Measurements from ENCODE around the gene RORC. TPM values are rescaled to one million over a fixed set of nuclear protein-coding genes. Genes with fewer than 3 reads are reported as not detected.
"Not testable (repeated sequence)": the region's sequence is repeated elsewhere in the genome, so short reads cannot be mapped to it uniquely, and the experiment has no call there.

RORC gene
- total RNA-seq, 2 donors from 2014 or later: 18.3 TPM

DNA sequence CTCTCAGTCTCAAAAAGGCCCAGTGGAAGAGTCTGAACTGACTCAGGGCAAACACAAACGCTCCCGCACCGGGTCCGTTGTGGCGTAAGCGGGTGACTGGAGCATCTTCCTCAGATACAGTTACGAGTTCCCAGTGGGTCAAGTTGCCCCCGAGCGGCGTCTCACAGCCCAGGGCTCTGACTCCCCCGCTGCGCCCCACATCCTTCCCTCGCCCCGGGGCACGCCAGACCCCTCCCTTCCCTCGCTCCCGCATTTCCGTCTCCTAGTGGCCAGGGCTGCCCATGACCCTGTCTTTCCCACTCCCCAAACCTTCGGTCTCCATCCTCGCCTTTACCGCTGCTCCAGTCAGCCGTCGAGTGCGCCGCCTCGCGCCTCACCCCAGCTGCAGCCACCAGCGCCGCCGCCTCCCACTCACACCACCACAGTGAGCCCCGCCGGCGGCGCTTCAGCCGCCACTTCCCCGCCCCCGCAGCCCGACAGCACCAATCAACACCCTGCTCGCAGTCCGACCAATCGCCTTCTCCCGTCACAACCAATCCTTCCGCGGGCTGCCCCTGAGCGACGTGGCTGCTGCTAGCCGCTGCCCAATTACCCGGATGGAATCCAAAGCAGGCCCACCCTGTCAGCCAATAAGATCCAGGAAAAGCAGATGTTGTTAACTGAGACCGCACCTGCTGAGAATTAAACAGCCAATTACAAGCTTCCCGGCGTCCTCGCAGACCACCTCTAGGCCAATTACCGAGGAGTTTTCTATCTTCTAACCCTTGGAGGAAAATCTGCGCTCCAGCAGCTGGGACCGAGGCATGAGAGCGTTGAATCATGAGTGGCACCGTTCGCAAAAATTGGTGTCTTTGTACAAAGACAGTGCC, 41.3 kb downstream of the RORC start, which contains the start of gene TDRKH:
TSS of gene TDRKH (minus strand) at position 430 of the 869 bp plus-strand sequence. CDS start 7,478 bp downstream, outside the sequence.
- DNase-seq (peak; percentile 96 to 99), ATAC-seq (peak; percentile 97)
- intact Hi-C loops (cut with DNase I, micrococcal nuclease): no loop called here

DNA sequence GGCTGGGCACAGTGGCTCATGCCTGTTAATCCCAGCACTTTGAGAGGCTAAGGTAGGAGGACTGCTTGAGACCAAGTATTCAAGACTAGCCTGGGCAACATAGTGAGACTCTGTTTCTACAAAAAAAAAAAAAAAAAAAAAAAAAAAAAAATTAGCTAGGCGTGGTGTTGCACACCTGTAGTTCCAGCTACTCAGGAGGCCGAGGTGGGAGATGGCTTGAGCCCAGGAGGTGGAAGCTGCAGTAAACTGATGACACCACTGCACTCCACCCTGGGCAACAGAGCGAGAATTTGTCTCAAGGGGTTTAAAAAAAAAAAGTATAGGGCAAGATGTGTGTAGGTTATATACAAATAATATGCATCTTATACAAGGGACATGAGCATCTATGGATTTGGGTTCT, 43.9 kb downstream of the RORC start:
- intact Hi-C loops (cut with DNase I, micrococcal nuclease): no loop called here
- no peak for DNase-seq
- no peak for ATAC-seq

DNA sequence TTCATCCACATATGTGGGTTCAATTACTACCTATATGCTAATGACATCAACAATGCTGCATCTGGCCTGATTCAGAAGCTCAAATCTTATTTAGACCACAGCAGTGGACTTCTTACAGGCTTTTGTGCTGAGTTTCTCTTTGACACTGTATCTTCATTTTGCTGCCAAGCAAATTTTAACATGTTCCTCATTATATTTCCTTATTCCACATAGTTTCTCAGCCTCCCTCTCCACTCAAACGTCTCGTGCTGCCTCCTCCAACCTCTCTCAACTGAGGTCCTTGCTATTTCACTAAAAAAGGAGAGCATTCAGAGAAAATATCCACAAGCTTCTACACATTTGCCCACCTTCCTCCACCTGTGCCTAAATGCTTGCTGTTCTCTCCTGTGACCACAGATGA, 47.8 kb downstream of the RORC start:
- no peak for ATAC-seq
- DNase-seq: no peak
- intact Hi-C loops (cut with DNase I, micrococcal nuclease): no loop called here

DNA sequence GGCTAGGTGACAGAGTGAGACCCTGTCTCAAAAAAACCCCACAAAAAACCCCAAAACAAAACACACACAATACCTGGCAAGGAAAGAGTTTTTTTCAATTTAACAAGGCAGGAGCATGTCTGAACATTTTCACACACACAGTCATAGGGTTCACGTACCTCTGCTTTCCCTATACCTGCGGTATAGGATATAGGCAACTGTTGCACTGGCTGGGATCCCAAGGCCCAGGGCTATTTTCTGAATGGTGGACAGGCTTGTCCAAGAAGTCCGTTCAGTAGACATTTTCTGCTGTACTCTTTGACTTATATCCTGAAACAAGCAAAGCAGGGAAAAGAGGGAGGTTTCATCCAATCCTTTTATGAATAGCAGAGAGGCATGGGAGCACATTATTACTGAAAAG, 48.9 kb downstream of the RORC start:
- intact Hi-C loops (cut with DNase I, micrococcal nuclease): no loop called here
- ATAC-seq (no peak), DNase-seq (no peak)

DNA sequence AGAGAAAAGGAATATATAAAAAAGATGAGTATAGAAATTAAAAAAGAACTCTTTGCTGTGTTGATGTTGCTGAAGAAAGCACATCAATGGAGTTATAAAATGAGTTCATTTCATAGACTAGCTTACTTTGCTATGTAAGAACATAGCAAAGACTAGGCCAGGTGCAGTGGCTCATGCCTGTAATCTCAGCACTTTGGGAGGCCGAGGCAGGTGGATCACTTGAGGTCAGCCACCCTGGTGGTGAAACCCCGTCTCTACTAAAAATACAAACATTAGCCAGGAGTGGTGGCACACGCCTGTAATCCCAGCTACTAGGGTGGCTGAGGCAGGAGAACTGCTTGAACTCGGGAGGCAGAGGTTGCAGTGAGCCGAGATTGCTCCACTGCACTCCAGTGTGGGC, 49.6 kb downstream of the RORC start:
- intact Hi-C loops (cut with DNase I, micrococcal nuclease); ATAC-seq; DNase-seq: not testable (repeated sequence)

DNA sequence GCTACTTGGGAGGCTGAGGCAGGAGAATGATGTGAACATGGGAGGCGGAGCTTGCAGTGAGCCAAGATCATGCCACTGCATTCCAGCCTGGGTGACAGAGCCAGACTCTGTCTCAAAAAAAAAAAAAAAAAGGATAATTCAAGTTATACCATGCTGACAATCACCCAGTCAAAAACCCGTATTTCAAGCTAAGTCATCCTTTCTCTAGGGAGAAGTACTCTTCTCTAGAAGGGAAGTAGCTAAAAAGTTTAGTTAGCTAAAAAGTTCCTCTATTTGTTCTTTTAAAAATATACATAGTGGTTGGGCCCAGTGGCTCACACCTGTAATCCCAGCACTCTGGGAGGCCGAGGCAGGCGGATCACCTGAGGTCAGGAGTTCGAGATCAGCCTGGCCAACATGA, 50.9 kb downstream of the RORC start:
- ATAC-seq; DNase-seq; intact Hi-C loops (cut with DNase I, micrococcal nuclease): not testable (repeated sequence)

DNA sequence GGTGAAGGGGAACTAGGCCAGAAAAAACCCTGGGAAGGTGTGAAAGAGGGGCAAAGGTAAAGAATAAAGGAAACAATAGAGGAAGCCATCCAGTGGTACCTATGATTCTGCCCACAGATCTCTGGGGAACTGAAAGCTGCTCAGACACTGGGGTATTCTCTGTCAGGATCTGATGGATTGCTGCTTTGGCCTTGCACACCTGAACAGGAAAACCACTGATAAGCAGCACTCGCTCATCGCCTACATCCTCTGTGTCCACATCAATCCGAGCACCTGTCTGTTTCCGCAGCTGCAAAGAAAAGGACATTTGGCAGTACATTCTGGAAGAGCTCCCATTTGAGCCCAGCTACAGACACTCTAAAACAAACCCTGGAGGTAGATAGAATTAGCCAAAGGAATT, 51.8 kb downstream of the RORC start:
- no peak for DNase-seq
- ATAC-seq: no peak
- intact Hi-C loops (cut with DNase I, micrococcal nuclease): no loop called here

DNA sequence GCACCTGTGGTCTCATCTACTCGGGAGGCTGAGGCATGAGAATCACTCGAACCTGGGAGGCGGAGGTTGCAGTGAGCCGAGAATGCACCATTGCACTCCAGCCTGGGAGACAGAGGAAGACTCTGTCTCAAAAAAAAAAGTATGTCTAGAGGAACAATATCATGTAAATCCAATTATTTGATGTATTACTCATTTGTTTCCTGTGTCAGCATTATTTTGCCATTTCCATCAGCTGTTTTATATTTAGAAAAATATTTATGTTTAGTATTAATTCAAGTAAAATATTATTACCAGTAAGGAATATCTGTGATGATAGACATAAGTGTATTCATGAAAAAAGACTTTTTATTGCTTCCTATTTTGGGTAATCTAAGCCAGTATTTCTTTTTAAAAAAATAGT, 54.3 kb downstream of the RORC start:
- ATAC-seq: no peak
- intact Hi-C loops (cut with DNase I, micrococcal nuclease): no loop called here

DNA sequence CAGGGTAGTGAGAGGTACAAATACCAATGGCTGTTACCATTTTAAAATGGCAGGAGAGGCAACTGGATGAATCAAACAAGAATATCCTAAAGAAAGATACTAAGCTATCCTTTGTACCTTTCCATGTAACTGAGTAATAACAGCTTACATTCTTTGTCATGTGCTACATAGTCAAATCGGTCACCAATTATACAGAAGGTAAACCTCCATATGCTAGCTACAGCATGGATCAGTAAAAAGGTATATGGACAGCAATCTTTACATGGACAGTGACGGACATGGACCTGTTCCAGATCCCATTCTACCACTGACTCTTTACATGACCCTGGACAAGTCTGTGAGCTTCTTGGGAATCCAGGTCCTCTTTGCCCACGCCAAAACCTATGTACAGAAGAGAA, 54.9 kb downstream of the RORC start:
- intact Hi-C loops (cut with DNase I, micrococcal nuclease): no loop called here
- no peak for ATAC-seq
- no peak for DNase-seq

More for the DNA sequence above, 54.3 kb downstream of the RORC start:
- no peak for DNase-seq

DNA sequence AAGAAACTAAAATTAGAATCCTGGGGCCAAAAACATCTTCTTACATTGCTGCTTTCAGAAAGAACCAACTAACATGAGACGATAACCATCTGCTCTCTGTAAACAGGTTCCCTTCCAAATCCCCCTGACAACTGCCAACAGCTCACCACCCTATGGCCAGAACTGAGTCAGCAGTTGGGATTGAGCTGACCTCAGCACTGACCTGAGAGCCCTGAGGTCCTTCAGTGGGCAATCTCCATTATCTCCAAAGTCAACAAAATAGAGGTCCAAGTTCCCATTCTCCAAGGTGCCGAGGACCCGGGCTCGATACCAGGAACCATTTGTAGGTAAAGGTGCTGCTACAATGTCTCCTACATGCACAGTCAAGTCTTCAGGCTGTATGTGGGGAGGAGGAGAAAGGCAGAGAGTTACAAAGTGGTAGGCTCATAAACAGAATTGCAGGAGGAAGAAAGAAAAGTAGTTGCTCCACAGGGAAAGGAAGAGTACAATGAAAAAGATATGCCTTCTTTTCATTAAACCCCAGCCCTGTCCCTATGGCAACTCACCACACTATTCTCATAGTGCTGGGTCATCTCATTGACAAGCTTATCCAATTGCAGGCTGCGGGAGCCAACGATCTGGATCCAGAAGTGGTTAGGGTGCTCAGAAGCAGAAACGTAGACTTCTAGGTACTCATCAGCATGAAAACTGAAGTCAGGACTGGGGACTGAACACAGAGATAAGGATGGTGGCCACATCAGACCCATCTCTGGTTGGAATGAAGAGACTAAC, 55.5 kb downstream of the RORC start:
- ATAC-seq (no peak), DNase-seq (no peak)
- intact Hi-C loops (cut with DNase I, micrococcal nuclease): no loop called here

DNA sequence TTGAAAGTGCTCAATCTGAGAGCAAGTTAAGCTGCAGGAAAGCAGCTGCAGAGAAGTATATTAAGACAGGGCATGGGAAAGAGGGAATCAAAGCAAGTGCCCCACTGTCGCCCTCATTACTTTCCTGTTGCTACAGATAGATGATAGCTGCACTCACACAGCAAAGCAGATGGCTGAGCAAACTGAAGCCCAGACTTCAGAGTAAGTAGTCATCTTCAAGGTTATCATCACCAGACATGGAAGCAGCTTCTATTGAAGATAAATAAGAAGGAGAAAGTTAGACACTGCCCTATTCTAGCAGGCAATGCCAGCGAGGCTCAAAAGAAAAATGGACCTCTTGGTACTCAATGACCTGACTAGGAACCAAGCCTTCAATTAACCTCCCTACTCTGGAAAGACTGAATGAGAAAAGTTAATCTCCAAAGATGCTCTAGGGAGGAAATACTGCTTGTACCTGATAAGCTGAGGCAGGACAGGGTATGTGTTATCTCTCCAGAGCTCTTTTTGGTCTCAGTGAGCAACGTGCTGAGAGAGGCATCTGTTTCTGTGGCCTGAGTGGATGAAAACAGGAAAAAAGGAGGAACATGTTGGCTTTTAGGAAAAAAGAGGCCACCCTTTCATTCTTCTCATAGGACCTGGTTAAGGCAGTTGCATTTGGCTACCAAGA, 57.2 kb downstream of the RORC start:
- ATAC-seq (no peak), DNase-seq (no peak)
- intact Hi-C loops (cut with DNase I, micrococcal nuclease): no loop called here

DNA sequence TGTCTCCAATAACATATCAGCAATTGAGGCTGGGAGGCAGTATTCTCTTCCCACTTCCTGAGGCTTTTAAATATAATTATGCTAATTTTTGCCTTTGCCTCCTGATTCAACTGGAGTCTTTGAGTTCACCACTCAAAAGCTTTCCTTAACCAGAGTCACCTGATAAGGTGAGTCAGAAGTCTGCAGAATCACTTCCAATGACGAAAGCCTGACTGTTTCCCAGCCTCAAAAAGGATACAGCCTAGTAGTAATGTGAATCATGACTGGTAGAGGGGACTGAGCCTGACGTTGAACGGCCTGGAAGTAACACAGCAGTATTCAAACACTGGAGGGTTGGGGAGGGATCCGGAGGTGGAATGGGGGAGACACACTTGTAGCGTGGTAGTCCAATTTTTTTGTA, 57.9 kb downstream of the RORC start:
- intact Hi-C loops (cut with DNase I, micrococcal nuclease): no loop called here
- ATAC-seq: no peak
- DNase-seq: no peak

DNA sequence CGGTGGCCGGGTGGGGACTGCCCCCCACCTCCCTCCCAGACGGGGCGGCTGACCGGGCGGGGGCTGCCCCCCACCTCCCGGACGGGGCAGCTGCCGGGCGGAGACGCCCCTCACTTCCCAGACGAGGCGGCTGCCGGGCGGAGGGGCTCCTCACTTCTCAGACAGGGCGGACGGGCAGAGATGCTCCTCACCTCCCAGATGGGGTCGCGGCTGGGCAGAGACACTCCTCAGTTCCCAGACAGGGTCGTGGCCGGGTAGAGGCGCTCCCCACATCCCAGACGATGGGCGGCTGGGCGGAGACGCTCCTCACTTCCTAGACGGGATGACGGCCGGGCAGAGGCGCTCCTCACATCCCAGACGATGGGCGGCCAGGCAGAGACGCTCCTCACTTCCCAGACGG, 62.3 kb downstream of the RORC start:
- intact Hi-C loops (cut with DNase I, micrococcal nuclease); DNase-seq; ATAC-seq: not testable (repeated sequence)

DNA sequence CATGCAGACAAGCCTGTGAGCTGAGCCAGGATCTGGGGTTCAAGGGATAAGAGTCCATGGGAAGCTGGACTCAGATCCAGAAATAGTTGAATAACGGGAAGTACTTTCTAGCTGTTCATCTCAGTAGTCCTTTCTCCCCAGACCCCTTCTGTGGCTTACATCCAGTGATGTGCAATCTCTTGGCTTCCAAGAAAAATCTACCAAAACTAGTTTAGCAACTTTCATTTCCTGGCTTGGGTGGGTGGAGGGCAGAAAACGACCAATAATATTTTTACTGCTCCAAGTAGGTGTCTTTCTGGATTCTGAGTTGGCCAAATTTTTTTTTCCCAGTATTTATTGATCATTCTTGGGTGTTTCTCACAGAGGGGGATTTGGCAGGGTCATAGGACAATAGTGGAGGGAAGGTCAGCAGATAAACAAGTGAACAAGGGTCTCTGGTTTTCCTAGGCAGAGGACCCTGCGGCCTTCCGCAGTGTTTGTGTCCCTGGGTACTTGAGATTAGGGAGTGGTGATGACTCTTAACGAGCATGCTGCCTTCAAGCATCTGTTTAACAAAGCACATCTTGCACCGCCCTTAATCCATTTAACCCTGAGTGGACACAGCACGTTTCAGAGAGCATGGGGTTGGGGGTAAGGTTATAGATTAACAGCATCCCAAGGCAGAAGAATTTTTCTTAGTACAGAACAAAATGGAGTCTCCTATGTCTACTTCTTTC, 63.1 kb downstream of the RORC start:
- ATAC-seq; DNase-seq; intact Hi-C loops (cut with DNase I, micrococcal nuclease): not testable (repeated sequence)

DNA sequence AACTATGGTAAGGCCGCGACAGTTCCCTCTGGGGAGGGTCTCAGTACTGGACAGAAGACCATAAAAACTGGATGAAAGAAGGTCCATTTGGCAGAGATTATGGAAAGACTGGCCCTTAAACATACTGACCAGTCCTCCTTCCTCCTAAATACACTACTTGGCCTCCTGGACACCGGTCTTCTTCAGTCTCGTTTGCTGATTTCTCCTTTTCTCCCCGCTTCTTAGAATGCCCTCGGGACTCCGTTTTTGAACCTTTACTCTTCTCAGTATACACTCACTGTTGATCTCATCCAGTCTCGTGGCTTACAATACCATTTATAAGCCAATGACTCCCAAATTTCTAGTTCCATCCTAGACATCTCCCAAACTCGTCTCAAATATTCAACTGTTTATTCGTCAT, 67.6 kb downstream of the RORC start:
- ATAC-seq: no peak

DNA sequence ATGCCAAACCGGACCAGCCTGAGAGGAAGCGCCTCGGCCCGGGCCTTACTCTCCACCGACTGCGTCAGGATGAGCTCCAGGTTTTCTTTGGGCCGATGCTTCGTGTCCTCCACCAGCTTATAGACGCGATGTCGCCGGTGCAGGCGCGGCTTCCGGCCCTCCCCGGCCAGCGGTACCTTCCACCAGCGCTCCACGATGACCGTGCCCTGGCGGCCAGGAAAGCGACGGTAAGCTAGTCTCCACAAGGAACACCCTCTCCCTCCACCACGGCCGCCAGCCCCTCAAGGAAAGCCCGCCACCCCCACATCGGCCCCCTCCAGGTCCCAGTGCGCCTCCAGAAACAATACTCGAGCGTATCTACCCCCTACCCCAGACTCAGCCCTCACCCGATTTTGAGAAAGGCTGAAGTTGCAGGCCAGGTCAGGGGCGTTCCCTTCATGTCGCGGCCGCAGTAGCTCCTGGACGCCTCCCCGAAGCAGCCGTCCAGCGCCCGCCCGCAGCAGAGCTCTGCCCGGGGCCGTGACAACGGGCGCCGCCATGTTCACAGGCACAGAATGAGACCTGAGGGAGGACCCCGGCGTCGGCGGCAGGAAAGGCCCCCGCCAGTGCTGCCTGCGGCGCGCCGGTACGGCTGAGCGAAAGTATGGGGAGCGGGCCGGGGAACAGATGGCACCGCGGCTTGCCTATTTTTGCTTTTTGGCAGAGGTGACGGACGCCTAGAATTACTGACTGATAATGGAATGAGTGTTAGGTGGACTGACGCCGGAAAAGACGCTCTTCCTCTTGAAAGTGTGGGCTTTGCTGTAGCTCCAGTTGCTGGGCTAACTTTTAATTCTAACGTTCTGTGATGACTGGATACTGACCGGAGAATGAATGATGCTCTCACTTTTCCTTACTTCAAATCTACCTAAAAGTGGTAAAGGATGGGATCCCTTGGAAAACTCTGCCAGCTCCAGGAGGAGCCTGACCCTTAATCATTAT, 68.4 kb downstream of the RORC start, which contains the start of gene MRPL9:
TSS of gene MRPL9 (minus strand) at position 556 of the 981 bp plus-strand sequence. CDS start at position 539, 17 bp downstream.
- intact Hi-C loops (cut with DNase I, micrococcal nuclease): no loop called here
- DNase-seq (peak; percentile 73 to 88), ATAC-seq (peak; percentile 98)

More for the DNA sequence above, 67.6 kb downstream of the RORC start:
- DNase-seq: no peak
- intact Hi-C loops (cut with DNase I, micrococcal nuclease): no loop called here

DNA sequence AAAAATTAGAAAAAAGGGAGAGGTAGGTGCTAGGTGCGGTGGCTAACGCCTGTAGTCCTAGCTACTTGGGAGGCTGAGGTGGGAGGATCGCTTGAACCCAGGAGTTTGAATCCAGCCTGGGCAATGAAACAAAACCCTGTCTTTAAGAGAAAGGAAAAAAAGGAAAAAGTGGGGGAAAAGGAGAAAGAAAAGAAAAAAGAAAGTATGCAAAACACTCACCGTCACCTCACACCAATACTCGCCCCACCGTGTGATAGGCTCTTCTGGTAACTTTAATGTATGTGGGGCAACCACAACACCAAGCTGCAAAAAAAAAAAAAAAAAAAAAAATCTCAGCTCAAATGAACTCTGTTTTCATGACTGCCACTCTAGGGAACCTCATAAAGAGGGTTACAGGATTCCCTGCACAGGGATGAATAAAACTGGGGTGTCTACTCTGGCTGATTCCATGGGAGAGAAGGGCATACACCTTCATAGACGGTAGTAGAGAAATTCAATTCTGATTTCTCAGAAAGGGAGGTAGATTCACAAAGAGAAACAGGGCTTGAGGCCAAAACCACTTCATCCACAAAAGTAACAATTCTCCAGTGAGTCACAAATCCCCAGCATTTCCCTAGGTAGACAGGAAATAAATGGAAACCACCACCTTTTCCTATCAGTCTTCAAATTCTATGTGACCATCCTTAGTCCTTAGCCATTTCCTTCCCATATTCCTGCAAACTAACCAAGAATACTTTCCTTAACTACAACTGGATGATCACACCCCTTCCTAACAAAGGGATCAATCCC, 70.8 kb downstream of the RORC start:
- ATAC-seq (no peak), DNase-seq (no peak)
- intact Hi-C loops (cut with DNase I, micrococcal nuclease): no loop called here
